GM23338 (cell line): Measurements from ENCODE around the gene SRCAP. TPM values are rescaled to one million over a fixed set of nuclear protein-coding genes. Genes with fewer than 3 reads are reported as not detected.
A peak's percentile ranks its signal among the peaks of the same experiment; 100 is the strongest.

Experiments used
- ATAC-seq: fragments of 200-7000 bp; cut with Tn5 transposase; 3 replicates; pipeline ENCODE4 v1.9.1; 2020
- DNase-seq: peaks from one replicate; pipeline ENCODE4 v3.0.0-alpha.2; 2015; ENCODE audit warnings: low spot score
- H2AFZ ChIP-seq: fragments of 200-600 bp; sonication (generic); 2 replicates; pipeline ENCODE4 v1.8.0; 2016; ENCODE audit warnings: antibody characterized with exemption, mild to moderate bottlenecking, moderate library complexity
- H3F3A ChIP-seq: fragments of 200-600 bp; sonication (generic); replicated peaks from 2 replicates; pipeline ENCODE4 v1.8.0; 2017; ENCODE audit warnings: antibody characterized with exemption, mixed run types, low read depth
- H3K27ac ChIP-seq: fragments of 200-600 bp; sonication (generic); 2 replicates; pipeline ENCODE4 v1.6.1; 2016; ENCODE audit warnings: low read depth
- H3K27me3 ChIP-seq: fragments of 200-600 bp; sonication (generic); 2 replicates; pipeline ENCODE4 v1.8.0; 2016; ENCODE audit warnings: mild to moderate bottlenecking, mixed run types, moderate library complexity; ENCODE audit not compliant: insufficient read depth
- H3K36me3 ChIP-seq: fragments of 200-600 bp; sonication (generic); 2 replicates; pipeline ENCODE4 v1.8.0; 2016; ENCODE audit warnings: mild to moderate bottlenecking; ENCODE audit not compliant: insufficient read depth
- H3K4me1 ChIP-seq: fragments of 200-600 bp; sonication (generic); 2 replicates; pipeline ENCODE4 v1.8.0; 2016; ENCODE audit warnings: mild to moderate bottlenecking, moderate library complexity; ENCODE audit not compliant: insufficient read depth
- H3K4me2 ChIP-seq: fragments of 200-600 bp; sonication (generic); 2 replicates; pipeline ENCODE4 v1.7.1; 2017; ENCODE audit warnings: mixed run types
- H3K4me3 ChIP-seq: fragments of 200-600 bp; sonication (generic); 2 replicates; pipeline ENCODE4 v1.6.1; 2016; ENCODE audit warnings: mixed run types
- H3K79me2 ChIP-seq: fragments of 200-600 bp; sonication (generic); replicated peaks from 2 replicates; pipeline ENCODE4 v1.8.0; 2017; ENCODE audit warnings: mild to moderate bottlenecking; ENCODE audit not compliant: insufficient read depth
- H3K9me2 ChIP-seq: fragments of 200-600 bp; sonication (generic); 2 replicates; pipeline ENCODE4 v1.8.0; 2017; ENCODE audit not compliant: insufficient read depth
- H4K20me1 ChIP-seq: fragments of 200-600 bp; sonication (generic); replicated peaks from 2 replicates; pipeline ENCODE4 v1.8.0; 2017; ENCODE audit warnings: mild to moderate bottlenecking; ENCODE audit not compliant: insufficient read depth
- H3K27ac Mint-ChIP-seq: 2 replicates; pipeline ENCODE4 v1.8.0; 2020; ENCODE audit warnings: inconsistent platforms, mild to moderate bottlenecking, moderate library complexity, mixed read lengths
- H3K27me3 Mint-ChIP-seq: 3 replicates; pipeline ENCODE4 v1.8.0; 2022; ENCODE audit warnings: low read depth, mild to moderate bottlenecking, moderate library complexity, mixed read lengths, inconsistent platforms; ENCODE audit not compliant: insufficient read depth, poor library complexity
- H3K36me3 Mint-ChIP-seq: 3 replicates; pipeline ENCODE4 v1.8.0; 2021; ENCODE audit warnings: low read depth, mild to moderate bottlenecking, inconsistent platforms, moderate library complexity, mixed read lengths
- H3K4me1 Mint-ChIP-seq: 3 replicates; pipeline ENCODE4 v1.8.0; 2020; ENCODE audit warnings: mild to moderate bottlenecking, inconsistent platforms, mixed read lengths
- H3K4me3 Mint-ChIP-seq: 3 replicates; pipeline ENCODE4 v1.8.0; 2021; ENCODE audit warnings: moderate library complexity, mild to moderate bottlenecking, inconsistent platforms, mixed read lengths
- H3K9me3 Mint-ChIP-seq: 3 replicates; pipeline ENCODE4 v1.8.0; 2020; ENCODE audit warnings: moderate library complexity, mild to moderate bottlenecking, inconsistent platforms, mixed read lengths
- CREB1 ChIP-seq: fragments of 250-450 bp; sonication (Bioruptor Pico); IDR thresholded peaks from 2 replicates; pipeline ENCODE4 v1.5.0; 2020; ENCODE audit warnings: low read depth, mild to moderate bottlenecking, moderate library complexity
- EZH2 ChIP-seq: fragments of 200-600 bp; sonication (generic); IDR thresholded peaks from one replicate; pipeline ENCODE4 v1.8.0; 2017; ENCODE audit warnings: antibody characterized with exemption, mild to moderate bottlenecking, low read depth; ENCODE audit not compliant: unreplicated experiment
- EZH2phosphoT487 ChIP-seq: fragments of 200-600 bp; sonication (generic); IDR thresholded peaks from one replicate; pipeline ENCODE4 v1.8.1; 2018; ENCODE audit warnings: antibody characterized with exemption; ENCODE audit not compliant: unreplicated experiment
- JUNB ChIP-seq: IDR thresholded peaks from one replicate; pipeline ENCODE4 v1.6.1; 2016; ENCODE audit warnings: antibody characterized with exemption; ENCODE audit not compliant: unreplicated experiment
- NANOG ChIP-seq: IDR thresholded peaks from 2 replicates; pipeline ENCODE4 v1.6.1; 2016; ENCODE audit warnings: antibody characterized with exemption, borderline replicate concordance
- POLR2AphosphoS5 ChIP-seq: IDR thresholded peaks from 2 replicates; pipeline ENCODE4 v1.6.1; 2016; ENCODE audit warnings: antibody characterized with exemption, low read depth
- STAT1 ChIP-seq: IDR thresholded peaks from one replicate; pipeline ENCODE4 v1.6.1; 2016; ENCODE audit warnings: antibody characterized with exemption; ENCODE audit not compliant: unreplicated experiment
- ZNF114 ChIP-seq: fragments of 250-450 bp; sonication (Bioruptor Pico); IDR thresholded peaks from 2 replicates; pipeline ENCODE4 v1.5.0; 2020; ENCODE audit warnings: mild to moderate bottlenecking, moderate library complexity
- ZNF331 ChIP-seq: fragments of 250-450 bp; sonication (Bioruptor Pico); IDR thresholded peaks from 2 replicates; pipeline ENCODE4 v1.5.0; 2020; ENCODE audit warnings: low read depth, mild to moderate bottlenecking, moderate library complexity
- polyA plus RNA-seq: library from polyadenylated mRNA; unstranded; fragments of >200 nt; fragmentation: Nextera tagmentation; extraction: Ambion mirVana; gene quantifications from 2 replicates; pipeline ENCODE4 v1.2.1, GENCODE V29; 2016
- total RNA-seq: library from RNA; depleted of rRNA; stranded (reverse); fragments of >200 nt; shearing (Covaris generic); gene quantifications from 2 replicates; pipeline ENCODE4 v1.2.3, GENCODE V29; 2014
- TF ChIP-seq, protein P1 (sequence below): IDR thresholded peaks from one replicate; pipeline ENCODE4 v1.6.1; 2018; ENCODE audit warnings: antibody characterized with exemption; ENCODE audit not compliant: unreplicated experiment
- TF ChIP-seq, protein P2 (sequence below): IDR thresholded peaks from 2 replicates; pipeline ENCODE4 v1.6.1; 2016; ENCODE audit warnings: antibody characterized with exemption
- TF ChIP-seq, protein P3 (sequence below): fragments of 250-450 bp; sonication (Bioruptor Pico); IDR thresholded peaks from 2 replicates; pipeline ENCODE4 v1.5.0; 2020; ENCODE audit warnings: mild to moderate bottlenecking, moderate library complexity
- TF ChIP-seq, protein P4 (sequence below), 2 experiments: fragments of 200-600 bp in 1 of 2; sonication (generic) in 1 of 2; conservative IDR thresholded peaks; 2 replicates each; pipeline versions ENCODE4 v1.5.1 to v1.6.1; 2016 to 2017; ENCODE audit warnings: antibody characterized with exemption in 2 of 2, low read depth in 2 of 2, mild to moderate bottlenecking in 2 of 2, moderate library complexity in 1 of 2

SRCAP gene
- total and polyA plus RNA-seq, 2 experiments from 2014 or later = 15.3 to 38.4 TPM

DNA sequence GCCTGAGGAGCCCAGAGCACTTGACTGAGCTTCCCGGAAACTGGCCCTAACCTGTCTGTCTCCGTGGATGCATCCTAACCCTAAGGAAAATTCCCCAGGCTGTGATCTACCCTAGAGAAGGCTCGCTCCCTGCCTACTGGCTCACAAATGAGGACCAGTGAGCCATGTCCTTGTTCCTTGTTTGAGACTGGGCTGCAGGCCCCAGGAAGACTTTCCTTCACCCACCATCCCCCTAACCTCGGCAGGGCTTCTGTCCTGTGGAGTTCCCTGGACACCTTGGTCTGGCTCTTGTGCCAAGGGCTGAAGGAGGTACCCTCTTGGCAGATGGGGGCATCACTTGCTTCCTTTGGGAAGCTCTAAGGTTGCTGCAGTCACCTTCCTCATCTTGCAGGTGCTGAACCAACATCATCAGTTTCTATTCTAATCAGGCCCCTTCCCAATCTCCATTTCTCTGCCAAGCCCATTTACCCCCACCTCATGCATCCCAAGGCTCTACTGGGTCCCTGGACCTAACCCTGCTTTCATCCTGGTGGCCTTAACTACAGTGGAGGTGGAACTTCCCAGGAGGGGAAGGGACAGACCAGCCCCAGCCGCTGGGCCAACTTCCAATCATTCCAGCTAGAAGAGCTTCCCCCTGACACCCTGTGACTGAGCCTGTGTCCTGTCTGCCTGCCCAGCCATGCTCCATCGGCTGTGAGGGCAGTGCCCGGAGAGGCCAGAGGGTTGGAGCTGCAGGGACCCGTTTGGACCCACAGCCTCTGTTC lies 75.6 kb downstream of the SRCAP start:
- Histone ChIP-seq H3K27ac (peak overlapping the region; percentile 97; the same call in 1 of the 2 replicates), H3K27me3 (no peaks in the 10 kb centered on the region), H3K4me3 (peak overlapping the region; percentile 93), H2AFZ (no peak overlapping the region), H3K36me3 (peaks cover 4% of the 10 kb centered on the region; the same call in 1 of the 2 replicates), H3K4me1 (no peaks in the 10 kb centered on the region; the same call in 1 of the 2 replicates), H3F3A (peaks cover 20% of the 10 kb centered on the region), H4K20me1 (no peaks in the 10 kb centered on the region; the same call in 1 of the 2 replicates), H3K9me2 (no peaks in the 10 kb centered on the region), H3K79me2 (no peaks in the 10 kb centered on the region), H3K4me2 (peak overlapping the region; percentile 94)
- ATAC-seq (no peak), DNase-seq (no peak)
- Mint-ChIP-seq H3K4me1 (peaks cover 23% of the 10 kb centered on the region), H3K27me3 (peaks cover 37% of the 10 kb centered on the region), H3K36me3 (peaks cover 55% of the 10 kb centered on the region), H3K4me3 (peak overlapping the region; percentile 93), H3K27ac (no peak overlapping the region), H3K9me3 (no peaks in the 10 kb centered on the region)
- TF ChIP-seq POLR2AphosphoS5 (no peak), ZNF331 (CRISPR knock-in tag) (no peak), CREB1 (CRISPR knock-in tag) (no peak), NANOG (no peak), JUNB (no peak), EZH2 (no peak), STAT1 (no peak), ZNF114 (CRISPR knock-in tag) (no peak), EZH2phosphoT487 (no peak)
- TF ChIP-seq, protein P1, sequence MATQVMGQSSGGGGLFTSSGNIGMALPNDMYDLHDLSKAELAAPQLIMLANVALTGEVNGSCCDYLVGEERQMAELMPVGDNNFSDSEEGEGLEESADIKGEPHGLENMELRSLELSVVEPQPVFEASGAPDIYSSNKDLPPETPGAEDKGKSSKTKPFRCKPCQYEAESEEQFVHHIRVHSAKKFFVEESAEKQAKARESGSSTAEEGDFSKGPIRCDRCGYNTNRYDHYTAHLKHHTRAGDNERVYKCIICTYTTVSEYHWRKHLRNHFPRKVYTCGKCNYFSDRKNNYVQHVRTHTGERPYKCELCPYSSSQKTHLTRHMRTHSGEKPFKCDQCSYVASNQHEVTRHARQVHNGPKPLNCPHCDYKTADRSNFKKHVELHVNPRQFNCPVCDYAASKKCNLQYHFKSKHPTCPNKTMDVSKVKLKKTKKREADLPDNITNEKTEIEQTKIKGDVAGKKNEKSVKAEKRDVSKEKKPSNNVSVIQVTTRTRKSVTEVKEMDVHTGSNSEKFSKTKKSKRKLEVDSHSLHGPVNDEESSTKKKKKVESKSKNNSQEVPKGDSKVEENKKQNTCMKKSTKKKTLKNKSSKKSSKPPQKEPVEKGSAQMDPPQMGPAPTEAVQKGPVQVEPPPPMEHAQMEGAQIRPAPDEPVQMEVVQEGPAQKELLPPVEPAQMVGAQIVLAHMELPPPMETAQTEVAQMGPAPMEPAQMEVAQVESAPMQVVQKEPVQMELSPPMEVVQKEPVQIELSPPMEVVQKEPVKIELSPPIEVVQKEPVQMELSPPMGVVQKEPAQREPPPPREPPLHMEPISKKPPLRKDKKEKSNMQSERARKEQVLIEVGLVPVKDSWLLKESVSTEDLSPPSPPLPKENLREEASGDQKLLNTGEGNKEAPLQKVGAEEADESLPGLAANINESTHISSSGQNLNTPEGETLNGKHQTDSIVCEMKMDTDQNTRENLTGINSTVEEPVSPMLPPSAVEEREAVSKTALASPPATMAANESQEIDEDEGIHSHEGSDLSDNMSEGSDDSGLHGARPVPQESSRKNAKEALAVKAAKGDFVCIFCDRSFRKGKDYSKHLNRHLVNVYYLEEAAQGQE = no peak
- TF ChIP-seq, protein P2, sequence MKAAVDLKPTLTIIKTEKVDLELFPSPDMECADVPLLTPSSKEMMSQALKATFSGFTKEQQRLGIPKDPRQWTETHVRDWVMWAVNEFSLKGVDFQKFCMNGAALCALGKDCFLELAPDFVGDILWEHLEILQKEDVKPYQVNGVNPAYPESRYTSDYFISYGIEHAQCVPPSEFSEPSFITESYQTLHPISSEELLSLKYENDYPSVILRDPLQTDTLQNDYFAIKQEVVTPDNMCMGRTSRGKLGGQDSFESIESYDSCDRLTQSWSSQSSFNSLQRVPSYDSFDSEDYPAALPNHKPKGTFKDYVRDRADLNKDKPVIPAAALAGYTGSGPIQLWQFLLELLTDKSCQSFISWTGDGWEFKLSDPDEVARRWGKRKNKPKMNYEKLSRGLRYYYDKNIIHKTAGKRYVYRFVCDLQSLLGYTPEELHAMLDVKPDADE = no peak
- TF ChIP-seq, protein P3, sequence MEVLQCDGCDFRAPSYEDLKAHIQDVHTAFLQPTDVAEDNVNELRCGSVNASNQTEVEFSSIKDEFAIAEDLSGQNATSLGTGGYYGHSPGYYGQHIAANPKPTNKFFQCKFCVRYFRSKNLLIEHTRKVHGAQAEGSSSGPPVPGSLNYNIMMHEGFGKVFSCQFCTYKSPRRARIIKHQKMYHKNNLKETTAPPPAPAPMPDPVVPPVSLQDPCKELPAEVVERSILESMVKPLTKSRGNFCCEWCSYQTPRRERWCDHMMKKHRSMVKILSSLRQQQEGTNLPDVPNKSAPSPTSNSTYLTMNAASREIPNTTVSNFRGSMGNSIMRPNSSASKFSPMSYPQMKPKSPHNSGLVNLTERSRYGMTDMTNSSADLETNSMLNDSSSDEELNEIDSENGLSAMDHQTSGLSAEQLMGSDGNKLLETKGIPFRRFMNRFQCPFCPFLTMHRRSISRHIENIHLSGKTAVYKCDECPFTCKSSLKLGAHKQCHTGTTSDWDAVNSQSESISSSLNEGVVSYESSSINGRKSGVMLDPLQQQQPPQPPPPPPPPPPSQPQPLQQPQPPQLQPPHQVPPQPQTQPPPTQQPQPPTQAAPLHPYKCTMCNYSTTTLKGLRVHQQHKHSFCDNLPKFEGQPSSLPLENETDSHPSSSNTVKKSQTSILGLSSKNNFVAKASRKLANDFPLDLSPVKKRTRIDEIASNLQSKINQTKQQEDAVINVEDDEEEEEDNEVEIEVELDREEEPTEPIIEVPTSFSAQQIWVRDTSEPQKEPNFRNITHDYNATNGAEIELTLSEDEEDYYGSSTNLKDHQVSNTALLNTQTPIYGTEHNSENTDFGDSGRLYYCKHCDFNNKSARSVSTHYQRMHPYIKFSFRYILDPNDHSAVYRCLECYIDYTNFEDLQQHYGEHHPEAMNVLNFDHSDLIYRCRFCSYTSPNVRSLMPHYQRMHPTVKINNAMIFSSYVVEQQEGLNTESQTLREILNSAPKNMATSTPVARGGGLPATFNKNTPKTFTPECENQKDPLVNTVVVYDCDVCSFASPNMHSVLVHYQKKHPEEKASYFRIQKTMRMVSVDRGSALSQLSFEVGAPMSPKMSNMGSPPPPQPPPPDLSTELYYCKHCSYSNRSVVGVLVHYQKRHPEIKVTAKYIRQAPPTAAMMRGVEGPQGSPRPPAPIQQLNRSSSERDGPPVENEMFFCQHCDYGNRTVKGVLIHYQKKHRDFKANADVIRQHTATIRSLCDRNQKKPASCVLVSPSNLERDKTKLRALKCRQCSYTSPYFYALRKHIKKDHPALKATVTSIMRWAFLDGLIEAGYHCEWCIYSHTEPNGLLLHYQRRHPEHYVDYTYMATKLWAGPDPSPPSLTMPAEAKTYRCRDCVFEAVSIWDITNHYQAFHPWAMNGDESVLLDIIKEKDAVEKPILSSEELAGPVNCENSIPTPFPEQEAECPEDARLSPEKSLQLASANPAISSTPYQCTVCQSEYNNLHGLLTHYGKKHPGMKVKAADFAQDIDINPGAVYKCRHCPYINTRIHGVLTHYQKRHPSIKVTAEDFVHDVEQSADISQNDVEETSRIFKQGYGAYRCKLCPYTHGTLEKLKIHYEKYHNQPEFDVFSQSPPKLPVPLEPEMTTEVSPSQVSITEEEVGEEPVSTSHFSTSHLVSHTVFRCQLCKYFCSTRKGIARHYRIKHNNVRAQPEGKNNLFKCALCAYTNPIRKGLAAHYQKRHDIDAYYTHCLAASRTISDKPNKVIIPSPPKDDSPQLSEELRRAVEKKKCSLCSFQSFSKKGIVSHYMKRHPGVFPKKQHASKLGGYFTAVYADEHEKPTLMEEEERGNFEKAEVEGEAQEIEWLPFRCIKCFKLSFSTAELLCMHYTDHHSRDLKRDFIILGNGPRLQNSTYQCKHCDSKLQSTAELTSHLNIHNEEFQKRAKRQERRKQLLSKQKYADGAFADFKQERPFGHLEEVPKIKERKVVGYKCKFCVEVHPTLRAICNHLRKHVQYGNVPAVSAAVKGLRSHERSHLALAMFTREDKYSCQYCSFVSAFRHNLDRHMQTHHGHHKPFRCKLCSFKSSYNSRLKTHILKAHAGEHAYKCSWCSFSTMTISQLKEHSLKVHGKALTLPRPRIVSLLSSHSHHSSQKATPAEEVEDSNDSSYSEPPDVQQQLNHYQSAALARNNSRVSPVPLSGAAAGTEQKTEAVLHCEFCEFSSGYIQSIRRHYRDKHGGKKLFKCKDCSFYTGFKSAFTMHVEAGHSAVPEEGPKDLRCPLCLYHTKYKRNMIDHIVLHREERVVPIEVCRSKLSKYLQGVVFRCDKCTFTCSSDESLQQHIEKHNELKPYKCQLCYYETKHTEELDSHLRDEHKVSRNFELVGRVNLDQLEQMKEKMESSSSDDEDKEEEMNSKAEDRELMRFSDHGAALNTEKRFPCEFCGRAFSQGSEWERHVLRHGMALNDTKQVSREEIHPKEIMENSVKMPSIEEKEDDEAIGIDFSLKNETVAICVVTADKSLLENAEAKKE (CRISPR knock-in tag) = no peak
- TF ChIP-seq, protein P4, sequence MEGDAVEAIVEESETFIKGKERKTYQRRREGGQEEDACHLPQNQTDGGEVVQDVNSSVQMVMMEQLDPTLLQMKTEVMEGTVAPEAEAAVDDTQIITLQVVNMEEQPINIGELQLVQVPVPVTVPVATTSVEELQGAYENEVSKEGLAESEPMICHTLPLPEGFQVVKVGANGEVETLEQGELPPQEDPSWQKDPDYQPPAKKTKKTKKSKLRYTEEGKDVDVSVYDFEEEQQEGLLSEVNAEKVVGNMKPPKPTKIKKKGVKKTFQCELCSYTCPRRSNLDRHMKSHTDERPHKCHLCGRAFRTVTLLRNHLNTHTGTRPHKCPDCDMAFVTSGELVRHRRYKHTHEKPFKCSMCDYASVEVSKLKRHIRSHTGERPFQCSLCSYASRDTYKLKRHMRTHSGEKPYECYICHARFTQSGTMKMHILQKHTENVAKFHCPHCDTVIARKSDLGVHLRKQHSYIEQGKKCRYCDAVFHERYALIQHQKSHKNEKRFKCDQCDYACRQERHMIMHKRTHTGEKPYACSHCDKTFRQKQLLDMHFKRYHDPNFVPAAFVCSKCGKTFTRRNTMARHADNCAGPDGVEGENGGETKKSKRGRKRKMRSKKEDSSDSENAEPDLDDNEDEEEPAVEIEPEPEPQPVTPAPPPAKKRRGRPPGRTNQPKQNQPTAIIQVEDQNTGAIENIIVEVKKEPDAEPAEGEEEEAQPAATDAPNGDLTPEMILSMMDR (conservative IDR thresholded peaks at IDR 0.05; ENCODE audit: low read depth in 2 of 2) = no peak
